GM23338 (cell line): Measurements from ENCODE around the gene EDARADD.

Source experiments
- CTCF ChIP-seq, 2 experiments: fragments of 200-600 bp in 1 of 2; sonication (generic) in 1 of 2; conservative IDR thresholded peaks; 2 replicates each; pipeline versions ENCODE4 v1.5.1 to v1.6.1; 2016 to 2017; ENCODE audit warnings: antibody characterized with exemption in 2 of 2, low read depth in 2 of 2, mild to moderate bottlenecking in 2 of 2, moderate library complexity in 1 of 2
- EZH2 ChIP-seq: fragments of 200-600 bp; sonication (generic); IDR thresholded peaks from one replicate; pipeline ENCODE4 v1.8.0; 2017; ENCODE audit warnings: antibody characterized with exemption, mild to moderate bottlenecking, low read depth; ENCODE audit not compliant: unreplicated experiment

GRCh38 chr1:236518322-236518721, 124.2 kb downstream of the EDARADD start:
- TF ChIP-seq EZH2 (no peak), CTCF (conservative IDR thresholded peaks at IDR 0.05; ENCODE audit: low read depth in 2 of 2) (no peak)
